PC-9 (cell line): Measurements from ENCODE around the gene ALDH4A1. TPM values are rescaled to one million over a fixed set of nuclear protein-coding genes. Genes with fewer than 3 reads are reported as not detected.

Source experiments
- BruUV-seq: library from RNA; stranded (reverse); fragments of 400-500 nt; replicated peaks from 2 replicates; lab custom pipeline; 2021; lab: Mats Ljungman, UMichigan
- CTCF ChIA-PET: fragments of 300-600 bp; sonication (Branson Sonifier 250); formaldehyde crosslinking; loops from one replicate; lab custom pipeline; 2022; ENCODE audit warnings: antibody characterized with exemption; lab: Charles Lee
- POLR2A ChIA-PET: fragments of 300-600 bp; sonication (Branson Sonifier 250); formaldehyde crosslinking; loops from one replicate; lab custom pipeline; 2022; ENCODE audit warnings: antibody characterized with exemption; ENCODE audit not compliant: unreplicated experiment; lab: Charles Lee
- DNase-seq, 2 experiments: peaks; one replicate each; pipeline versions ENCODE4 v3.0.0 to v3.0.0-alpha.2; 2015 to 2022; ENCODE audit warnings: mixed read lengths in 1 of 2
- H2AFZ ChIP-seq: fragments of 200-600 bp; sonication (generic); 2 replicates; pipeline ENCODE4 v1.8.1; 2017; ENCODE audit warnings: antibody characterized with exemption
- H3F3A ChIP-seq: fragments of 200-600 bp; sonication (generic); 2 replicates; pipeline ENCODE4 v1.8.1; 2017; ENCODE audit warnings: antibody characterized with exemption, mild to moderate bottlenecking, low read depth; ENCODE audit not compliant: insufficient read depth
- H3K27ac ChIP-seq: fragments of 200-600 bp; sonication (generic); 2 replicates; pipeline ENCODE4 v1.6.1; 2016; ENCODE audit warnings: mixed run types
- H3K27me3 ChIP-seq: fragments of 200-600 bp; sonication (generic); 2 replicates; pipeline ENCODE4 v1.6.1; 2016; ENCODE audit warnings: low read depth, mixed run types; ENCODE audit not compliant: insufficient read depth
- H3K36me3 ChIP-seq: fragments of 200-600 bp; sonication (generic); 2 replicates; pipeline ENCODE4 v1.6.1; 2016; ENCODE audit warnings: low read depth, mixed run types
- H3K4me1 ChIP-seq: fragments of 200-600 bp; sonication (generic); replicated peaks from 2 replicates; pipeline ENCODE4 v1.6.1; 2016; ENCODE audit warnings: mixed run types; ENCODE audit not compliant: insufficient read depth
- H3K4me2 ChIP-seq: fragments of 200-600 bp; sonication (generic); 2 replicates; pipeline ENCODE4 v1.6.1; 2017; ENCODE audit warnings: mixed run types
- H3K4me3 ChIP-seq: fragments of 200-600 bp; sonication (generic); 2 replicates; pipeline ENCODE4 v1.6.1; 2016; ENCODE audit warnings: mixed run types
- H3K79me2 ChIP-seq: fragments of 200-600 bp; sonication (generic); 2 replicates; pipeline ENCODE4 v1.6.1; 2017; ENCODE audit warnings: low read depth, mixed run types
- H3K9me2 ChIP-seq: fragments of 200-600 bp; sonication (generic); 2 replicates; pipeline ENCODE4 v1.8.1; 2017; ENCODE audit warnings: mild to moderate bottlenecking; ENCODE audit not compliant: insufficient read depth
- H3K9me3 ChIP-seq: fragments of 200-600 bp; sonication (generic); 2 replicates; pipeline ENCODE4 v1.8.1; 2016; ENCODE audit warnings: low read depth; ENCODE audit not compliant: insufficient read depth
- H4K20me1 ChIP-seq: fragments of 200-600 bp; sonication (generic); 2 replicates; pipeline ENCODE4 v1.8.1; 2017; ENCODE audit not compliant: insufficient read depth
- CTCF ChIP-seq: fragments of 200-600 bp; sonication (generic); conservative IDR thresholded peaks from 2 replicates; pipeline ENCODE4 v1.6.1; 2017; ENCODE audit warnings: mixed run types, antibody characterized with exemption, mild to moderate bottlenecking, moderate library complexity
- EZH2 ChIP-seq: fragments of 200-600 bp; sonication (generic); IDR thresholded peaks from 2 replicates; pipeline ENCODE4 v1.8.0; 2017; ENCODE audit warnings: antibody characterized with exemption, low read depth
- intact Hi-C: fragments of 100-400 bp; cut with micrococcal nuclease; formaldehyde crosslinking; loops from one replicate; pipeline ENCODE4 v1.10.0; 2022; ENCODE audit not compliant: unreplicated experiment
- total RNA-seq: library from RNA; stranded (reverse); gene quantifications from 2 replicates; pipeline ENCODE4 v1.2.3, GENCODE V29; 2021

ALDH4A1 gene
- total RNA-seq, 1 experiment from 2014 or later: 15.0 TPM

- BruUV-seq: no TSS peak
These were observed 40.8 kb downstream of the ALDH4A1 start for GRCh38 chr1:18861590-18861989.

GRCh38 chr1:18861082-18861481 is 41.3 kb downstream of the ALDH4A1 start:
- no peak overlapping the region for H3K4me3 ChIP-seq
- H3K4me2 ChIP-seq: no peak overlapping the region
- no peaks in the 10 kb centered on the region for H3K4me1 ChIP-seq
- ChIA-PET CTCF (no interaction called here), POLR2A (no interaction called here)
- H3K79me2 ChIP-seq: no peaks in the 10 kb centered on the region
- no peaks in the 10 kb centered on the region for H3K9me2 ChIP-seq
- H3K36me3 ChIP-seq: no peaks in the 10 kb centered on the region
- intact Hi-C loops: no loop called here
- H4K20me1 ChIP-seq: no peaks in the 10 kb centered on the region
- DNase-seq: no peak
- peaks cover 24% of the 10 kb centered on the region for H3K27me3 ChIP-seq
- BruUV-seq: no TSS peak
- H3K27ac ChIP-seq: no peak overlapping the region
- no peaks in the 10 kb centered on the region for H3F3A ChIP-seq
- TF ChIP-seq CTCF: no peak
- no peak for TF ChIP-seq EZH2
- H3K9me3 ChIP-seq: no peaks in the 10 kb centered on the region
- H2AFZ ChIP-seq: no peak overlapping the region

More at GRCh38 chr1:18861590-18861989, 40.8 kb downstream of the ALDH4A1 start:
- Histone ChIP-seq H2AFZ (no peak overlapping the region), H3K9me3 (no peaks in the 10 kb centered on the region), H3K27ac (no peak overlapping the region), H3K4me1 (no peaks in the 10 kb centered on the region), H3K79me2 (no peaks in the 10 kb centered on the region), H3K27me3 (peaks cover 25% of the 10 kb centered on the region), H3F3A (no peaks in the 10 kb centered on the region), H3K4me2 (no peak overlapping the region), H3K36me3 (no peaks in the 10 kb centered on the region), H3K4me3 (no peak overlapping the region), H4K20me1 (no peaks in the 10 kb centered on the region), H3K9me2 (no peaks in the 10 kb centered on the region)
- DNase-seq: no peak
- POLR2A ChIA-PET: no interaction called here
- TF ChIP-seq CTCF (no peak), EZH2 (no peak)
- intact Hi-C loops: no loop called here
- CTCF ChIA-PET: interaction anchor here (0.8 kb wide), 1 partner anchor 14 kb away, joined by 3 read pairs; no protein-coding TSS in a partner anchor

- no peaks in the 10 kb centered on the region for H3K36me3 ChIP-seq
- H3K4me2 ChIP-seq: no peak within 1 kb of the TSS
- intact Hi-C loops: no loop called here
- POLR2A ChIA-PET: no interaction called here
- H3K79me2 ChIP-seq: no peaks in the 10 kb centered on the region
- no TSS peak for BruUV-seq
- no peak within 1 kb of the TSS for H3K27ac ChIP-seq
- H2AFZ ChIP-seq: no peak within 1 kb of the TSS
- H3K4me3 ChIP-seq: no peak within 1 kb of the TSS
- H3K4me1 ChIP-seq: no peaks in the 10 kb centered on the region
- DNase-seq: no peak
- H3K9me2 ChIP-seq: no peaks in the 10 kb centered on the region
- H3K27me3 ChIP-seq: peaks cover 23% of the 10 kb centered on the region; the same call in 1 of the 2 replicates
- H3K9me3 ChIP-seq: no peaks in the 10 kb centered on the region
- H3F3A ChIP-seq: no peaks in the 10 kb centered on the region
- no peak for TF ChIP-seq EZH2
- no peak for TF ChIP-seq CTCF
- no peaks in the 10 kb centered on the region for H4K20me1 ChIP-seq
- CTCF ChIA-PET: no interaction called here
These were observed 42.8 kb downstream of the ALDH4A1 start, which contains the start of gene TAS1R2 for GRCh38 chr1:18859560-18859959. TAS1R2 (minus strand) TSS chr1:18859660; CDS start chr1:18859660, 0 bp downstream.
